Activated naive CD8-positive, alpha-beta T cell treated with anti-CD3 and anti-CD28 coated beads, Interleukin-2, amount 50 U/mL, for 24 hours (primary cell): ENCODE measurements around the gene GFRAL.

Experiments used
- ATAC-seq: fragments of 150-1000 bp; cut with Tn5 transposase; one replicate; pipeline ENCODE4 v1.10.0; 2021
- DNase-seq: peaks from one replicate; pipeline ENCODE4 v3.0.0; 2021
- H3K27ac Mint-ChIP-seq: one replicate; pipeline ENCODE4 v1.8.0; 2021; ENCODE audit warnings: mild to moderate bottlenecking, mixed read lengths
- H3K27me3 Mint-ChIP-seq: one replicate; pipeline ENCODE4 v1.8.0; 2021; ENCODE audit warnings: mixed read lengths
- H3K36me3 Mint-ChIP-seq: one replicate; pipeline ENCODE4 v1.8.0; 2021; ENCODE audit warnings: low read depth, mixed read lengths
- H3K4me1 Mint-ChIP-seq: one replicate; pipeline ENCODE4 v1.8.0; 2021; ENCODE audit warnings: mixed read lengths
- H3K4me3 Mint-ChIP-seq: one replicate; pipeline ENCODE4 v1.8.0; 2021; ENCODE audit warnings: mild to moderate bottlenecking, moderate library complexity, mixed read lengths
- H3K9me3 Mint-ChIP-seq: one replicate; pipeline ENCODE4 v1.8.0; 2021; ENCODE audit warnings: mixed read lengths

The GFRAL gene

GRCh38 chr6:55388211-55388610 lies 60.9 kb downstream of the GFRAL start:
- no peaks in the 10 kb centered on the region for H3K36me3 Mint-ChIP-seq
- no peak for DNase-seq
- no peak overlapping the region for H3K4me3 Mint-ChIP-seq
- H3K27me3 Mint-ChIP-seq, result no peaks in the 10 kb centered on the region
- no peak for ATAC-seq
- peaks cover 13% of the 10 kb centered on the region for H3K9me3 Mint-ChIP-seq
- no peaks in the 10 kb centered on the region for H3K4me1 Mint-ChIP-seq
- H3K27ac Mint-ChIP-seq, result no peak overlapping the region

GRCh38 chr6:55395871-55396270 lies 68.6 kb downstream of the GFRAL start:
- Mint-ChIP-seq H3K4me3 (no peak overlapping the region), H3K4me1 (no peaks in the 10 kb centered on the region), H3K9me3 (peaks cover 9% of the 10 kb centered on the region), H3K36me3 (no peaks in the 10 kb centered on the region), H3K27me3 (no peaks in the 10 kb centered on the region), H3K27ac (no peak overlapping the region)
- ATAC-seq, result no peak
- DNase-seq, result no peak

- no peak overlapping the region for H3K27ac Mint-ChIP-seq
- no peaks in the 10 kb centered on the region for H3K4me1 Mint-ChIP-seq
- ATAC-seq (no peak), DNase-seq (no peak)
- H3K9me3 Mint-ChIP-seq, result peaks cover 4% of the 10 kb centered on the region
- H3K4me3 Mint-ChIP-seq, result no peak overlapping the region
- no peaks in the 10 kb centered on the region for H3K36me3 Mint-ChIP-seq
- no peaks in the 10 kb centered on the region for H3K27me3 Mint-ChIP-seq
Measured at GRCh38 chr6:55397986-55398385, 70.7 kb downstream of the GFRAL start.

DNA sequence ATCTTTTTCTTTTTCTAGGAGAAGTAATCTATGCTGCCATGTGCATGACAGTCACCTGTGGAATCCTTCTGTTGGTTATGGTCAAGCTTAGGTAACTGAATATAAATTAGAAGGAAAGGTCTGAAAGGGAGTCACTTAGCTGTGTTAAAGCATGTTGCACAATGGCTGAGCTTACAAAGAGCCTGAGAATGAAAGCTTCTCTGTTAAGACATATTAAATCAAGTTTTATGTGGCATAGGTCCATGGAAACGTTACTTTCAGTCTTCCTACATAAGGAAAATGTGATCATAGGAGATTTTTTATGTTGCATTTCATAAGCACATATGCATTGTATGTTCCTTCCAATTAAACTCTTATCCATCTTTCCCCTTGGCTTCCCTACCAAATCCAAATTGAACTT lies 72.1 kb downstream of the GFRAL start:
- Mint-ChIP-seq H3K36me3 (no peaks in the 10 kb centered on the region), H3K27ac (no peak overlapping the region), H3K9me3 (no peaks in the 10 kb centered on the region), H3K4me3 (no peak overlapping the region), H3K4me1 (no peaks in the 10 kb centered on the region), H3K27me3 (no peaks in the 10 kb centered on the region)
- ATAC-seq (no peak), DNase-seq (no peak)

DNA sequence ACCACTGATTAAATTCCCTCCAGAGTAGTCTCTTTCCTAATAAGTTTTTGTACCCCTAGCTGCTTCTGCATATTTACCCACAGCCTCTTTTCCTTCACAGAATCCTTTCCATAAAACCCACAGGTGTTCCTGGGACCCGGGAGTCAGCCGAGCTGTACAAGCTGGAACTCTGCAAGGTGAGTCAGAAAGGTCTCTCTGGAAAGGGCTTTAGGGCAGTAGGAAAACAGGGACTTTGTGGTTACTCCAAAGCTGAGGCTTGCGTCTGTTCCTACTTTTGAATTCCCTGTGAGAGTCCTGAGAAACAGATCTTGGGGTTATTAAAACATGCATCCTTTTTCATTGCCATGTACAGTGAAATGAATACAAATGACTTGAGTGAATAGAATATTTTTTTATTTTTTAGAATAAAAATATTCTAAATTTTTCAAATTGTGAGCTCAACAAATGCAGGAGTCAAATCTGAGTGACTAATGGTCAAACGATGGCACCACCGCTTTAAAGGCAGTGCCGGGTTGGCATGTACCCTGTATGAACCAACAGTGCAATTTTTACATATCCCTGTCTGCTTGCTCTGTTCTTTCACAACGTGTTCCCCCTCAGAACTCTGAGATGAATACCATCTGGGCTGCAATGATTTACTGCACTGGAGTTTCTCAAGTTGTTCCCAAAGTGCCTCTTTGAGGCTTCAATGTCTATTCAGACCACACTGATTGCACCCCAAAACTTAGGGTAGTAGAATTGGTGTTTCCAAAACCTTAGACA lies 78.4 kb downstream of the GFRAL start:
- Mint-ChIP-seq H3K4me1 (no peaks in the 10 kb centered on the region), H3K27me3 (no peaks in the 10 kb centered on the region), H3K9me3 (no peaks in the 10 kb centered on the region), H3K36me3 (no peaks in the 10 kb centered on the region), H3K27ac (no peak overlapping the region), H3K4me3 (no peak overlapping the region)
- no peak for DNase-seq
- no peak for ATAC-seq

- DNase-seq (no peak), ATAC-seq (no peak)
- H3K4me1 Mint-ChIP-seq, result no peaks in the 10 kb centered on the region
- no peak overlapping the region for H3K27ac Mint-ChIP-seq
- H3K27me3 Mint-ChIP-seq, result no peaks in the 10 kb centered on the region
- peaks cover 8% of the 10 kb centered on the region for H3K9me3 Mint-ChIP-seq
- H3K36me3 Mint-ChIP-seq, result no peaks in the 10 kb centered on the region
- no peak overlapping the region for H3K4me3 Mint-ChIP-seq
Measured at GRCh38 chr6:55410674-55411073, 83.4 kb downstream of the GFRAL start.

GRCh38 chr6:55423933-55424332 lies 96.7 kb downstream of the GFRAL start:
- no peak for ATAC-seq
- Mint-ChIP-seq H3K27ac (no peak overlapping the region), H3K9me3 (peaks cover 14% of the 10 kb centered on the region)

GRCh38 chr6:55433446-55434130 lies 106.3 kb downstream of the GFRAL start:
- no peaks in the 10 kb centered on the region for H3K4me1 Mint-ChIP-seq
- H3K4me3 Mint-ChIP-seq, result no peak overlapping the region
- DNase-seq (no peak), ATAC-seq (no peak)
- H3K27ac Mint-ChIP-seq, result no peak overlapping the region
- H3K9me3 Mint-ChIP-seq, result peaks cover 6% of the 10 kb centered on the region
- H3K36me3 Mint-ChIP-seq, result no peaks in the 10 kb centered on the region
- no peaks in the 10 kb centered on the region for H3K27me3 Mint-ChIP-seq

More at GRCh38 chr6:55423933-55424332, 96.7 kb downstream of the GFRAL start:
- Mint-ChIP-seq H3K27me3 (no peaks in the 10 kb centered on the region), H3K4me1 (no peaks in the 10 kb centered on the region), H3K36me3 (no peaks in the 10 kb centered on the region), H3K4me3 (no peak overlapping the region)
- DNase-seq, result no peak

DNA sequence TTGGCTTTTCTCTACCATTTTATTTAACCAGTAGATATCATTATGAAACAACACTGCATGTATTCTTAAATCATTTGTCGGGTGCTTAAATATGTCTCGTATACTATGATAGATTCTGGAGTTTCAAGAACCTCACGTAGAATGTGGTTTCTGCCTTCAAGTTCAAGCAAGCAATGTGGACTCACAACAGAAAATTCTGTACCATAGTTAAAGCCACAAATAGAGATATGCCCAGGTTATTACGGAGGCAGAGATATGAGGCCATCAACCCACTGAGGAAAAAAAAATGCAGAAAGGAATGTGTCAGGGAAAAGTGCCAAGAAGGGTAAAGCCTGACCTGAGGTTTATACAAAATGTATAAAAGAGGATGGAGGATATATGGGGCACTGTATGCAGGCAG lies 109.9 kb downstream of the GFRAL start:
- H3K27me3 Mint-ChIP-seq, result no peaks in the 10 kb centered on the region
- DNase-seq (no peak), ATAC-seq (no peak)
- H3K36me3 Mint-ChIP-seq, result no peaks in the 10 kb centered on the region
- no peak overlapping the region for H3K4me3 Mint-ChIP-seq
- no peaks in the 10 kb centered on the region for H3K4me1 Mint-ChIP-seq
- peaks cover 3% of the 10 kb centered on the region for H3K9me3 Mint-ChIP-seq
- H3K27ac Mint-ChIP-seq, result no peak overlapping the region

DNA sequence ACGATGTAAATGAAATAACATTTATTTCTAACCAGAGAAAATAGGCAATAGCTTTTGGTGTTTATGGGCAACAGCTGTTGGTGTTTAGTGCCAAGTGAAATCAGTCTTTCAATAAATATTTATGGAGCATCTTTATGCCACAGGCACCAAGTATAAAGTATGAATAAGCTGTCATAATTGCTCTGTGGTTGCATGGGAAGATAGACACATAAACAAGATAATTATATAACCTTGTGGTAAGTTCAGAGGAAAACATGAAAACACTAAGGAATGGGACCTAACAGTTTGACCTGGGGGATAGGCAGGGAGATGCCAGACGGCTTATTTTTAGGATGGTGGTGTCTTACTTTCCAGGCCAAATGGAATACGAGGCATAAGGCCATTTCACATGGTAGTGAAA lies 110.9 kb downstream of the GFRAL start:
- H3K9me3 Mint-ChIP-seq, result peaks cover 3% of the 10 kb centered on the region
- no peaks in the 10 kb centered on the region for H3K36me3 Mint-ChIP-seq
- no peak overlapping the region for H3K27ac Mint-ChIP-seq
- DNase-seq (no peak), ATAC-seq (no peak)
- H3K4me1 Mint-ChIP-seq, result no peaks in the 10 kb centered on the region
- no peak overlapping the region for H3K4me3 Mint-ChIP-seq
- H3K27me3 Mint-ChIP-seq, result no peaks in the 10 kb centered on the region

DNA sequence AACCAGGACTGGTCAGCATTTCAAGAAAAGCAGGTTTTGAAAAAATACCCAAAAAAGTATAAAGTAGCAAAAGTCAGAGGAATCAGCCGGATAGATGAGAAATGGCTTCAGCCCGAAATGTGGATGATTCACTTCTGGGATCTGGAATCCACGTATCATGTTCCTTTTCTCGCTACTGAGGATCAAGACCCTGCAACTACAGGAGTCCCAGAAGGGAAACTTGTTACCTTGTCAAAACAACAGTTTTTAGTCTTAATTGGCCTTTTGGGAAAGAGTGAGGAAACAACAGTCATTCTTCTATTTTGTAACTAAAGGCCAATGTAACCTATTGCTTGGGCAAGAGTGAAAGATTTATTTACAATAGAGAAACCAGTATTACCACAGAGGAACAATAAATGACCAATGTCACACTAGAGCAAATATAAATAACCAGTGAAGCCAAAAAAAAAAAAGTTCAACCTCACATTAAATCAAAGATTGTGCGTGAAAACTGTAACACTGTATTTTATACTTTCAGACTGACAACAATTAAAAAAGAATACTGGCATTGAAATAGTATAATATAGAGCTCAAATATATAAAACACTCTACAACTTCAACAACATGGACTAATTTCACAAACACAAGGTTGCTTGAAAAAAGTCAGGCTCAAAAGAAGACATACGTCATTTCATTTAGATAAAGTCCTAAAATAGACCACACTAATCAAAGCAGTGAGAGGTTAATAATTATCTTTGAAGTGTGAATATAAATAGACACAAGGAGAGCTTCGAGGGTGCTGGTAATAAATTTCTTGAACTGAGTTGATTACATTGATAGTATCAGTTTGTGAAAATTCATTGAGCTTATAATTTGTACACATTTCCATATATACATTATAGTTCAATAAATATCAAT lies 116.2 kb downstream of the GFRAL start:
- H3K36me3 Mint-ChIP-seq, result no peaks in the 10 kb centered on the region

GRCh38 chr6:55445648-55446204 lies 118.5 kb downstream of the GFRAL start:
- Mint-ChIP-seq H3K4me3 (no peak overlapping the region), H3K4me1 (no peaks in the 10 kb centered on the region), H3K27ac (no peak overlapping the region), H3K9me3 (no peaks in the 10 kb centered on the region), H3K36me3 (no peaks in the 10 kb centered on the region), H3K27me3 (no peaks in the 10 kb centered on the region)
- DNase-seq, result no peak
- no peak for ATAC-seq

More for the DNA sequence above, 116.2 kb downstream of the GFRAL start:
- Mint-ChIP-seq H3K27ac (no peak overlapping the region), H3K27me3 (no peaks in the 10 kb centered on the region), H3K9me3 (no peaks in the 10 kb centered on the region), H3K4me3 (no peak overlapping the region), H3K4me1 (no peaks in the 10 kb centered on the region)
- ATAC-seq (no peak), DNase-seq (no peak)

DNA sequence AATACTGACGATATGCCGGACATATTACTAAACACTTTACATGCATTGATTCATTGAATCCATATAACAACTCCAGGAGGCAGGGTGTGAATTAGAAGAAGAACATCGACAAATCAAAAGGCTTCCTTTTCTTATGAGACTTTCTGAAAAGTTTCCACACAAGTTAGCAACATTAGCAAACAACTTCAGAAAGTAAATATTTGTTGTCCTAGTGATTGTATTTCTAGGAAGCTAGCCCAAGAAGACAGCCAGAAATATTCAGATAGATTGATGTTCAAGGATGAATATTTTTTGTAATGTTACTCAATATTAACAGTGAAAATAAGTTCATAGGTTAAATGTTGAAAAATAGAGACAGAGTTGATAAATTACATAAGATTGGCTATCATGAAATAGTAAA lies 120.6 kb downstream of the GFRAL start:
- H3K27me3 Mint-ChIP-seq, result no peaks in the 10 kb centered on the region
- H3K27ac Mint-ChIP-seq, result no peak overlapping the region
- no peak for ATAC-seq
- no peaks in the 10 kb centered on the region for H3K9me3 Mint-ChIP-seq
- H3K36me3 Mint-ChIP-seq, result no peaks in the 10 kb centered on the region
- H3K4me1 Mint-ChIP-seq, result no peaks in the 10 kb centered on the region
- H3K4me3 Mint-ChIP-seq, result no peak overlapping the region
- DNase-seq, result no peak

- ATAC-seq, result no peak
- Mint-ChIP-seq H3K27me3 (no peaks in the 10 kb centered on the region), H3K9me3 (no peaks in the 10 kb centered on the region), H3K36me3 (no peaks in the 10 kb centered on the region), H3K27ac (no peak overlapping the region), H3K4me1 (no peaks in the 10 kb centered on the region), H3K4me3 (no peak overlapping the region)
- DNase-seq, result no peak
Measured at GRCh38 chr6:55448451-55448850, 121.2 kb downstream of the GFRAL start.
